Measurements from ENCODE around the gene PRKG1.

Gene PRKG1

GRCh38 chr10:51076299-51076841, 2.1 kb downstream of the PRKG1 start:
- DNase-seq (ENCODE audit: low read depth), result no peak

GRCh38 chr10:51077074-51077473, 2.8 kb downstream of the PRKG1 start:
- no peak for DNase-seq (ENCODE audit: low read depth)

- no peak for DNase-seq (ENCODE audit: low read depth)
These were observed 3.2 kb downstream of the PRKG1 start for GRCh38 chr10:51077507-51077906.

- no peak for DNase-seq (ENCODE audit: low read depth)
These were observed 5.0 kb downstream of the PRKG1 start for GRCh38 chr10:51079331-51079730.

- no peak for DNase-seq (ENCODE audit: low read depth)
These were observed 5.5 kb downstream of the PRKG1 start for GRCh38 chr10:51079766-51080165.

- DNase-seq (ENCODE audit: low read depth), result no peak
These were observed 6.2 kb downstream of the PRKG1 start for GRCh38 chr10:51080311-51081006.

GRCh38 chr10:51082857-51083256, 8.6 kb downstream of the PRKG1 start:
- no peak for DNase-seq (ENCODE audit: low read depth)

GRCh38 chr10:51083356-51083853, 9.1 kb downstream of the PRKG1 start:
- no peak for DNase-seq (ENCODE audit: low read depth)

GRCh38 chr10:51085204-51085603, 10.9 kb downstream of the PRKG1 start:
- DNase-seq (ENCODE audit: low read depth), result no peak

- DNase-seq (ENCODE audit: low read depth), result no peak
These were observed 12.4 kb downstream of the PRKG1 start for GRCh38 chr10:51086710-51087109.

- DNase-seq (ENCODE audit: low read depth), result no peak
These were observed 12.8 kb downstream of the PRKG1 start for GRCh38 chr10:51087114-51087513.

GRCh38 chr10:51090190-51090589, 15.9 kb downstream of the PRKG1 start:
- DNase-seq (ENCODE audit: low read depth), result peak; percentile 57

GRCh38 chr10:51092402-51092801, 18.1 kb downstream of the PRKG1 start:
- peak; percentile 65 for DNase-seq (ENCODE audit: low read depth)

- no peak for DNase-seq (ENCODE audit: low read depth)
These were observed 21.2 kb downstream of the PRKG1 start for GRCh38 chr10:51095444-51095843.

- no peak for DNase-seq (ENCODE audit: low read depth)
These were observed 23.3 kb downstream of the PRKG1 start for GRCh38 chr10:51097546-51097945.

- DNase-seq (ENCODE audit: low read depth), result peak; percentile 21
These were observed 25.9 kb downstream of the PRKG1 start for GRCh38 chr10:51100221-51100620.

GRCh38 chr10:51103554-51104217, 29.4 kb downstream of the PRKG1 start:
- peak; percentile 34 for DNase-seq (ENCODE audit: low read depth)

- DNase-seq (ENCODE audit: low read depth), result no peak
These were observed 32.1 kb downstream of the PRKG1 start for GRCh38 chr10:51106311-51106945.

- no peak for DNase-seq (ENCODE audit: low read depth)
These were observed 34.1 kb downstream of the PRKG1 start for GRCh38 chr10:51108406-51108805.

- peak; percentile 71 for DNase-seq (ENCODE audit: low read depth)
These were observed 35.7 kb downstream of the PRKG1 start for GRCh38 chr10:51109801-51110533.

GRCh38 chr10:51112013-51112412, 37.7 kb downstream of the PRKG1 start:
- no peak for DNase-seq (ENCODE audit: low read depth)

GRCh38 chr10:51113007-51113406, 38.7 kb downstream of the PRKG1 start:
- DNase-seq (ENCODE audit: low read depth), result no peak
